ENCODE results near the gene ASTN2.

ASTN2 gene

DNA sequence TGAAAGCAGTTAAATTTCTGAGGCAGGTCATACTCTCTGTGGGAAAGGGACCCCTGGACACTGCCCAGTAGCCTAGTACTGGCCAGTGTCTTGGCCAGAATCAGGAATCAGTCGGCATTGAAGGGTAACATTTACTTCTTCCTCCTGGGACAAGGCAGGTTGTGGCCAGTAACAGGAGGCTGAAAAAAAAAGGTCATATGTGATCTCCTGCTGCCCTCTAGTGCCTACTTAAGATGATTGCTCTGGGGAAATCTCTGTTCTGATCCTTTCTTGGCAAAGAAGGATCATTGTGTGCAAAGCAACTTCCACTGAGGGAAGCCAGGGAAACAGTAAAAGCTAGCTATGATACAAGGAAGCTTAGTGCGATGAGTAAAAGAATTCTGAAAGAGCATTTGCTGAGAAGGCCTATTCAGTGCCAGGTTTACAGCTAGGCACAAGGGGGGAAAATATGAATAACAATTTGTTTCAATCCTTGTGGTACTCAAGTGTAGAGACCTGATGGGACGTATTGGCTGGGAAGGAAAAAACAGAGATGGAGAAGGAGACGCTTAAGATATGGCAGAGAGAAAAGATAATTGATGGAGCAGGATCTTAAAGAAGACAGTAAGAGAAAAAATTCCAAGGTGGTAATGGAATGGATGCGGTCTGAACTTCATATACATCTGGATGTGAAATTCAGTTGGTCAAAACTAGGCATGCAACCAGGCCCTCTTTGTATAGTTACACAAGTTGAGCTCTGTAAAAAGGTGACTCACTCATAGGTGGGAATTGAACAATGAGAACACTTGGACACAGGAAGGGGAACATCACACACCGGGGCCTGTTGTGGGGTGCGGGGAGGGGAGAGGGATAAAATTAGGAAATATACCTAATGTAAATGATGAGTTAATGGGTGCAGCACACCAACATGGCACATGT lies 753.6 kb downstream of the ASTN2 start:
- peak; percentile 84 for DNase-seq (ENCODE audit: low spot score)

DNA sequence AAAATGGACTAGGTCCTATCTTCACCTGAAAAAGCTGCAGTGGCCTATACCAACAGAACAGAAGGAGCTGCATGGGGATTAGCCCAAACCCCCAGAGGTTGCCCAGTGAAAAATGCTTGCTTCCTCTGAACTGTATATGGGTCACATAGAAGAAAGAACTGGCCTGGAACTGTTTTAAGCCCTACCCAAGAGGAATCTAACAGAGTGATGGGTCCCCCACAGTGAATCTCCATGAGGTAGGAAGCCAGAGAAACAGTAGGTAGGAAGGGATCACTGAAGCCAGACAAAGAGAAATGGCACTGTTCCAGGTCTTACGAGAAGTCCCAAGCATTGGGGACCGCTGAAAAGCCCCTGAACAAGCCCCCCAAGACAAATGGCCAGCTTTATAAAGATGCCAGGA lies 756.6 kb downstream of the ASTN2 start:
- DNase-seq (ENCODE audit: low spot score) = no peak

DNA sequence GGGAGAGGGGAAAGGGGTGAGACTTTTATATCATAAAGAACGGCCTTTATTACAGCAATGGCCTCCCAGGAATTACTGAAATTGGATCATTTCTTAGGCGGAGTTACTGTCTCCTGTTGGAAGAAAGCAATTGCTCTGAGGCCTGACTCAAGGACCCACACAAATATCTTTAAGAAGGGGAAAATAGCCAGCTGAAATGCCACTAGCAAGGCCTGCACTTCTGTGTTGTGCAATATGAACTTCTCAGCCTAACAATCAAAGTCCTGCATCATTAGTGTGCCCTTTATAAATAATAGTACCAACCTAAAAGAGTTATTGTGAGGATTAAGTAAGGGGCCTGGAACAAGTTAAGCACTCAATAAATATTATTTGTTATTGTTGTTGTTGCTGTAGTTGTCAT lies 757.9 kb downstream of the ASTN2 start:
- DNase-seq (ENCODE audit: low spot score) = no peak

DNA sequence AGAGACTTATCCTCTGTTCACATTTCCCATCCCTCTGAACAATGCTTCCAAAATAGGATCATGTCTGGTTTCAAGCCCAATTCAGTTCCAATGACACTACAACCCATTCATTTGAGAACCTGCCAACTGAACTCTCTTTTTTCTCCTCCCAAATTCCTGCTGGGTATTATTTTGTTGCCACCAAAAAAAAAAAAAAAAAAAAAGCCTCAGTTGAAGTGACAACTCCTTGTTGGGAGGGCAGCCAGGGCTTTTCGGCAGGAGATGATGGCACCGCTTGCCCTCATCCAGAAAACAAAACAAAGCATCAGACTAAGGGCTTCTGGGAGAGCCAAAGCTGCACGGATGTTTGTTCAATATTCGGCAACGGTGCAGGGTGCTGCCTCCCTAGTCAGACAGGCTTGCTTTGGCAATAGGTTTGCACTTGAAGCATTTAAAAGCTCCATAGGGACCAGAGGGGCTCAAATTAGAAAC lies 758.3 kb downstream of the ASTN2 start:
- peak; percentile 19 for DNase-seq (ENCODE audit: low spot score)

DNA sequence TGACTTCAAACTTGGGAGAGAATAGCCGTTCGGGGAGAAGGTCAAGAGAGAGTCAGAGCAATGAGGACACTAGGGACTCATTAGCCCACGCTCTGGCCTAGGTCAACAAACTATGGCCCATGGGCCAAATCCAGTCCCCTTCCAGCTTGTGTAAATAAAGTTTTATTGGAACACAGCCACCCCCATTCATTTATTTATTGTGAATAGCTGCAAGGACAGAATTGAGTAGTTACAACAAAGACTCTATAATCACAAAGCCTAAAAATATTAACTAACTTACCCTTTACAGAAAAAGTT lies 760.9 kb downstream of the ASTN2 start:
- no peak for DNase-seq (ENCODE audit: low spot score)

DNA sequence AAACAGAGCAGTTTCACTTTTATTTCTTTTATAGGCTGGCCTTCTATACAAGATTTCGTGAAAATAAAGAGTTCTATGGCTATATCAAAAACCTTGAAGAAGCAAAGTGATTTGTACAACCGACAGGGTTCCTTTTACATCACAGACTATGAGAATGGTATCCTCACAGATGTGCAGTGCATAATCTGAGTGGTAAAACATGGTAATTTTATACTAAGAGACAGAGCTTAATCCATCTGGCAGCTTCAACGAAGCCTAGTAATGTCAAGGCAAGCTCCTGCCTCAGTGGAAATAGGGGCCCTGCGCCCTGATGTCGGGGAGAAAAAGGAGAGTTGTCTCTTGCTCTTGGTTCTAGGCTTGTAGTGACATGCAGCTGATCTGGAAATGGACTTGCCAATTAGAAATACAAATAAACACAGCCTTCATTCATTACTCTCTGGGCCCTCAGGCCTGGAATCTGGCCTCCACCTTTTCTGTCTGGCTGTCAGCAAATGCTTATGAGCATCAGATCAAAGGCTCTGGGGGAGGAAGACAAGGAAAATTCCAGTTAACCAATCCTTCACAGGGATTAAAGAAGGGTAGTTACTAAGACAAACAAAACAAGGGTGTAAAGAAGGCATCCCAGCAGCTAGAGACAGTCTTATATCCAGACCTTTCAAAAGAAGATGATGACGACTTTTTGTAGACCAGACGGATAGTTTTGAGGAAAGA lies 761.4 kb downstream of the ASTN2 start:
- peak; percentile 27 for DNase-seq (ENCODE audit: low spot score)

DNA sequence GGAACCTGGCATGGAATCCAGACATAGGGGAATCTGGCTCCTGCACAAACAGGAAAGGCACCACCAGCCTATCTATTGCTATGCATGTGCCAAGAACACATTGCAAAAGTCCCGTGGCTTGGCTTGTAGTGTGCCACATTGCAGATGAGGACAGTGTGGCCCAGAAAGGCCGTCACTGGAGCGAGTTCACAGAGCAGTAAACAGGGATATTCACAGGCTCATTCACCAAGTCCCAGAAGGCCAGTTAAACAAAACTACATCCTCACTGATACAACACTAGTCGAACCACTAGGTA lies 767.4 kb downstream of the ASTN2 start:
- no peak for DNase-seq (ENCODE audit: low spot score)

DNA sequence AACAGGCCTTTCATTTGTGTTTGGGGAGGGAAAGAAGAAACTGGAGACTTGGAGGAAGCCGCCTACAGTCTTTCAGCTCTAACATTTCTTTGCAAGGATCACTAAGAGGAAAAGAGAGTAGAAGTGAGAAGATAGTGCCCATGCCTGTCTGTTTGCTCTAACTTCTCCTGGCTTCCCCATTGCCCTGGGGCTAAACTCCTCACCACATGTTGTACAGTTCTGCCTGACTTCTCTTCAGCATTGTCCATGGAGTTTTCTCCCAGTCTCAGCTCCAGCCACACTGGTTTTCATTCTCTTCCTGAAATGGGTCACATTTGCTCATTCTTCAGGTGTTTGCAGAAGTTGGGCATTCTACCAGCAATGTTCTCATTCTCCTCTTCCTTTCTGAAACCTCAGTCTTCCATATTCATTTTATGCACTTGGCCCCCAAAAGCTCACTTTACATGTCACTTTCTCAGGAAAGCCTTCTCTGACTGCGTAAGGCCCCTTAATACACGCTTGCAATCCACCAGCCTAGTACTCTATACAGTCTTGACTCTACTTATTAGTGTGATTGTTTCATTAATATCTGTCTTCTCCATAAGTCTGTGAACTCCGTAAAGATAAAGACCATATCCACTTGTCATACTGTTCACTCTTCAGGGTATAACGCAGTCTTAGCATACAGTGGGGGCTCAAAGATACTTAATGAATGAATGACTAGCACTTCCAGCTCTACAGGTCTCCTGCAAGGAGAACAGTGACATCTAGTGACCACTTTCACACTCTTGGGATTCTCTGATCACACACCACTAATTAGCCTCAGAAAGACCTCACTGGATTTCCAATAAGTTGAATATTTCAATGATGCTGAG lies 768.0 kb downstream of the ASTN2 start:
- DNase-seq (ENCODE audit: low spot score) = peak; percentile 71

DNA sequence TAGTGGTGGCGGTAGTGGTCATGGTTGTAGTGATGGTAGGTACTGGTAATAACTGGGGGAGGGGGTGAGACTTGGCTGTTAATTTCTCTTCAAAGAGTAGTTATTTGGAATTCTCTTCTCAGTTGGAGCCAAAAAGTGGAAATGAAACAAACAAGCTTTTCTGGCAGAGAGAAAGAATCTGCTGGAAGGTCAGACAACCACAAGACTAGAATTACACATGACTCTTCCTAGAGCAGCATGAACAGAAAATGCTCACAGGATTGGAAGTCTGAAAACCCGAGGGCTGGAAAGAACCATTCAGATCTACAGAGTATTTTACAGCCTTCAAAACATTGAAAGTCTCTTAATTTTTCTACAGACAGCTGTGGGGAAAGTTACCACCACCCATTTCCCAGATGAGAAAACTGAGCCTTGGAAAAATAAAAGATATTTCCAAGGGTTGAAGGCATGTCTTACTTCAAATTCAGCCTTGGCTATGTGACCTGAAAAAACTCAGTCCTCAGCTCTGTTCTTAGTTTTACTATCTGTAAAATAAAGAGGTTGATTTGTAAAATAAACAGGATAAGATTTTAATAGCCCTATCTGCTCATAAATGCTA lies 770.7 kb downstream of the ASTN2 start:
- DNase-seq (ENCODE audit: low spot score) = no peak

DNA sequence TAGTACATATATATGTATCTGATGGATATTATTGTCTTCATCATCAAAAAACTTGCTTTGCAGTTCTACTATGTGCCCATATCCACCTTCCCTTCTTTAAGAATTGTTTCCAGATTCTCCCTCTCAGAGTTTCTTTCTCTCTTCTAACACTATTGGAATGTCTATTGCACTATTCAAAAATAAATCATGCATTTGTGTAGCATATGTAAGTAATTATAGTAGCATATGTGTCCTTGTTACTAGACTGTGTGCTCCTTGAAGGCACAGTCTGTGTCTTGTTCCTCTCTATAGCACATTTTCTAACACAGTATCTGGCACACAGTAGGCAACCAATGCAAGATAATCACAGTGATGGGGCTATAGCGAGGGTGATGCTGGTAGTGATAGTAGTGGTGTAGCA lies 771.2 kb downstream of the ASTN2 start:
- no peak for DNase-seq (ENCODE audit: low spot score)

DNA sequence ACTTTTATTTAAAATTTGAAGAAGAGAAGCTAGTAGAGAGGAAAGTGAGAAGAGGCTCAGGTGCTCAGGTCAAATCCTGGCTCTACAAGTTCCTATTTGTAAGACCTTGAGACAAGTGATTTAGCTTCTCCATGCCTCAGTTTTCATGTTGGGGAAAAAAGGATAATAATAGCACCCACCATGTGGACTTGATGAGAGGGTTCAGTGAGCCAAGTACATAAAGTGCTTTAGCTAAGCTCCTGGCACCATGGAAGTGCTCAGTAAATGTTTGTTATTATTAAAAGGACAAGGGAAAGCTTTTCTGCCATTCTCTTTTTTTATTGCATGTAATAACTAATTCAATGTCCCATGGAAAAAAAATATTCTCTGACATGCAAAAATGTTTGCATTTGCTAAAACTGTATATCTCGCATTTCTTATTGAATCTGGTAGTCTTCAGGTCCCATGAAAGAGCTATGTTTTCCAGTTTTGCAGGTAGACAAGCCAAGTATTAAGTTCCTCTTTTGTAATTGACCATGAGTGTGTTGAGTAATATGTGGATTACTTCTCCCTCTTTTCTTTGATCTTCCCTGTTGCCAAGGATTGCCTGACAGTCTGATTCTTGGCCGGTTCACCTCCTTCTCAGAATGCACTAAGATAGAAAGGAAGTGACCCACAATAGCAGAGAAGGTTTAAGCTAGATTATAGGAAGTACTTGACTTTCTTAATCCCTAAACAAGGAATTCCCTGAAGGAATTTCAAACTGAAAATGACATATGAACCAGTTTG lies 773.4 kb downstream of the ASTN2 start:
- no peak for DNase-seq (ENCODE audit: low spot score)

DNA sequence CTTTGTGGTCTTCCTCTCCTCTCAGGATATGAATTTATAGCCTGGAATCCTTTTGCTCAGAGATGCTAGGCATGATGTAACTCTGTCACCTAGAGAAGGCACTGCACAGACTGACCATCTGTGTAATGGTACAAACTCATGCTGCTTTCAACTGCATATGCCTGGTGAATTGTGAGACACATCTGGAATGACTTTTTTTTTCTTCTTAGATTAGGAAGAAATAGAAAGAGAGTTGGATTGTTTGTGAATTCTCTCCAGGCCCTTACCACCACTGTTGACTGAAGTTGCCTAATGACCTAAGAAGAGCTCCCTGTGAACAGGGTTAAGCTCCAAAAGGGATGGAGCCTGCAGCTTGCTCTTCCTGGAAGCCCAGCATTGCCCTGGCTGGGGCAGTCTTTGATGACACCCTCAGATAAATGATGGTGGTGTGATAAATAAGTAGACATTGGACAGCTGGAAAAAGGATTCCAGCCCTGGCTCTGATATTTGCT lies 775.6 kb downstream of the ASTN2 start:
- DNase-seq (ENCODE audit: low spot score) = no peak

DNA sequence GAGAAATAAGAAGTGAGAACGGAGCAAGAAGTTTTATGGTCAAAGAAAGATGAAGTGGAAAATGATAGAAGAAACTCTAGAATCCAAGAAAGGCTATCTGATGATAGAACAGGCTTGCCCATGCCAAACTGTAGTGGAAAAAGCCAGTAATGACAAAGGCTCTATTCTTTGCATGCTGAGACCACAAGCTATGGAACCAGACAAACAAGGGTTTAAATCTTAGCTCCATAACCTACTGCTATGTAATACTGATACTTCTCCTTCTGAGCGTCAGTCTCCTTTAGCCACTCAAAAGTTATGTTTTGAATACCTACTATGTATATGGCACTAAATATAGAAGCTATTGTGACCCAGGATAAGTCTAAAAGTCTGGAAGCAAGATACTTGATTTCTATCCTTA lies 778.9 kb downstream of the ASTN2 start:
- DNase-seq (ENCODE audit: low spot score) = no peak

DNA sequence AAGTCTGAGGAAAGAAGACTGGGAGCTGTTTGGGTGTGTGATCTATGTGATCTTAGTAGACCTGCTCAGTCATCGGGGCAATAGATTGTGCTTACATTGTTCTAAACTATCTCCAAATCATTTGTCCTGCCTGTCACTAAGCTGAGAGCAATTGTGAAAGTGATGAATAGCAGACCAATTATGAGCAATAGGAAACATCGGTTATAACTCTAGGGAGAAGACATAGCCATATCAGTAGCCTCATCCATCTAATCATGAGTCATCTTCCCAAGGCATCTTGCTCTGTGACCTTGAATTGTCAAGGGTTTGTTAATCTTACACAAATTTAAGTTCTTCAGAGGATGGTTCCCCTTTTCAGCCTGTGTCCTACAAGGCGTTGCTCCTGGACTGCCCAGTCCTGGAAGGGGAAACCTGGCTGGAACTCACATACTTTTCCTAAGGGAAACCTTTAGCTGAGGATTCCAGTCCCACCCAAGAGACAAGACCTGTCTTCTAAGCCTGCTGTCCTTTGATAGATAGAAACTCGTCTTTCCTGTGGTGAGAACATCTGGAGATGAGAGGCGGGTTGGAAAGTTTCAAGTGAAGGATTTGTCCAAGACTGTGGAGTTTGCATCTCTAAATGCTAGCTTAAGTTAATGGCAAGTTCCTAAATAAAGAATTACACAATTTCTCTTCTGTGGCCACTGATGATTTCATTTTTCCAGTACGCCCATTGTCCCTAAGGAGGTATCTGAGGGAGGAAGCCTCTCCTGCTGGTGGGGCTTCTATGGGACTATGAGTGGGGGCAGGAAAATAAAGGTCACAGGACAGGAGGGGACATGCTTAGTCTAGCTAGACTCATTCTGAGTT lies 781.6 kb downstream of the ASTN2 start:
- no peak for DNase-seq (ENCODE audit: low spot score)

DNA sequence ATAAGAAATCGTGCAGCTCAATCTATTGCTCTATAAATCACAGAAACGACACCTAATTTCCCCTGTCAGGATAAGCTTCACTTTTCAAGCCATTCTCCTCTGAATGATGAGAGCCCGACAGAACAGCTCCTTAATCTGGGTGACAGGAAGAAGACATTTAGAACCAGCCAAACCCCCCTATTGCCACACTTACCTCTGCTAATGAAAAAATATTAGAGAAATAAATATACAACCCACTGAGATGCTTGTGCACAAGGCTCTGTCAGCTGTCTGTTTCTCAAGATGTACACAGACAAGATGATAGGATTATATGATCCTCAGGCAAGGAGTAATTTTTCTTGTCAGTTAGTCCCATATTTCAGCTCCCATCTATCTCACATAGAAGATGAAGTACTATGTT lies 785.2 kb downstream of the ASTN2 start:
- no peak for DNase-seq (ENCODE audit: low spot score)

DNA sequence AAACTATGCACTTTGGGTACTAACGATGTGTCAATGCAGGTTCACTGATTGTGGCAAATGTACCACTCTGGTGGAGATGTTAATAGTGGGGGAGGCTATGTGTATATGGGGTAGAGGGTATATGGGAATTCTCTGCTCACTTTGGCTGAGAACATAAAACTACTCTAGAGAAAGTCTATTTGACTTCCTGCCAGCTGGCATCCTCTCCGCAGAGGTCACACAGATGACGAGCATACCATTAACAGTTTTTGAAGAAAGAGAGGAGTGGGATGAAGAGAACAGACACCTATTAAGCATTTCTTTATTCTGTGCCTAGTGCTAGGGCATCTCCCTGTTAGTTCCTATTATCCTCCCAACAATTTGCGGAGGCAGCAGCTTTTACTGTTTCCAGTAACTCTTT lies 786.1 kb downstream of the ASTN2 start:
- no peak for DNase-seq (ENCODE audit: low spot score)

DNA sequence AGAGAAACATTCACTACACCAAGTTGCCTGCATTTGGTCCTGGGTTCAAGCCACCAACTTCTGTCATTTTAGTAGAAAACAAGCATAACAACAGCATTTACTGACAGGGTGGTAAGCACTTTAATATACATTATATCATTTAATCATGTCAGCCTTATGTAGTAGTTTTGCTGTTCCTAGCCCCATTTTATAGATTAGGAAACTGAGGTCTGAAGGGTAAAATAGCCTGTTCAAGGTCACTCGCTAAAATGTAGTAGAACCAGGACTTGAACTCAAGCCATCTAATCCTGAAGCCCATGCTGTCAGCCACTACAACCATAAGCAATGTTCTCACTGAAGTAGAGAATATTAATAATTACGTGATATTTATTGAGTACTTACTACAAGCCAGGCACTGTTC lies 787.4 kb downstream of the ASTN2 start:
- DNase-seq (ENCODE audit: low spot score) = no peak

DNA sequence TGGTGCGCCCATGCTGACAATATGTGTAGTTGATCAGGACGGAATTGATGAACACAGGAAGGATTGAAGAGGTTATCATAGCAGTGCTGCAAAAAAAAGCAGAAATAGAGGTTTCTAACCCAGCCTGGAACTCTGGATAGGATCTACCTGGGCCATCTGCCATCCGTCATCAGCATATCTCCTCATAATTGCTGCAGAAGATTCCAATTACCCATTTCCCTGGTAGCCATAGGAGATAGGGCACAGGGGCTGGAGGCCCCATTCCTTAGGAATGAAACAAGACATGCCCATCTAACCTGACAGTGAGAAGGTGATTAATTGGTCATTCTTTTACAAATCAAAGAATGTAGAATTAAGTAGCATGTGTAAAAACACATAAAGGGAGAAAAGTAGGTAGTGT lies 788.1 kb downstream of the ASTN2 start:
- DNase-seq (ENCODE audit: low spot score) = no peak

DNA sequence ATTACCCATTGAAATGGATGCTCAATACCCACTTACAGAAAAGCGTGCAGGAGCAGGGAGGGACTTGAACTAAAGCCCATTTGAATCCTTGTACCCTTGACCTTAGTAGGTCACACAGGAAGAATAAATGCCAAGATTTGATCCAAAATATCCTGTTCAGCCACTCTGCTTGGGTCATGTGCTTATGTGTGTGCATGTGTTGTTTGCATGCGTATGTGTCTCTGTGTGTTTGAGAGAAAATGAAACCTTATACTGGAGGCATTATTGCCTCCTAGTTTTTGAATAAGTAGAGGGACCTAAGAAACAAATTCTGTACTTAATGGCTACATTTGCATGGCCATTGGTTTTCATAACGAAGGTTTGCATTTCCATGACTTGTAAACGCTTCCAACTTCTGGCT lies 791.1 kb downstream of the ASTN2 start:
- DNase-seq (ENCODE audit: low spot score) = no peak

DNA sequence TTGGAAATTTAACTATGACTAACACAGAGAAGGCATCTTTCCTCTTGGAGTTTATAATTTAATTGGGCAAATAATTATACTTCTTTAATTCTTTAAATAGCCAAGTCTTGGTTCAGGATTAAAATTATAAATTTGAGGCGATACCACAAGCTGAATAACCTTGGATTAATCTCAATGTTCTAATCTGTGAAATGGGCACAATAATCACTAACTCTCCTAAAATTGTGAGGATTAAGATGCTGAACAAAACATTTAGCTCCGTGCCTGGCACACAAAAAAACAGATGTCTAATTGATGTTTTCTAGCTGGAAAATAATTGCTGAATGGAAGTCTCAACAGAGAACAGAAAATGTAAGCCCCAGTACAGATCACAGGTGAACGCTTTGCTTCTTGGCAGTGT lies 797.5 kb downstream of the ASTN2 start:
- no peak for DNase-seq (ENCODE audit: low spot score)
